HepG2 (cell line): ENCODE measurements around the gene KCNA1. TPM values are rescaled to one million over a fixed set of nuclear protein-coding genes. Genes with fewer than 3 reads are reported as not detected.

Experiments
- ATAC-seq: fragments of 200-7000 bp; cut with Tn5 transposase; 3 replicates; pipeline ENCODE4 v1.9.1; 2020; ENCODE audit warnings: mild to moderate bottlenecking, moderate library complexity
- BruUV-seq: library from RNA; stranded (reverse); fragments of 400-500 nt; replicated peaks from 2 replicates; lab custom pipeline; 2021; lab: Mats Ljungman, UMichigan
- CTCF ChIA-PET: fragments of 300-600 bp; formaldehyde crosslinking; extraction: SDS; loops from one replicate; lab custom pipeline; 2021; ENCODE audit warnings: low total read pairs, inconsistent platforms, low intra/inter-chr PET ratio; lab: Yijun Ruan, JAX
- POLR2A ChIA-PET: fragments of 350-600 bp; sonication (Branson Sonifier 250); formaldehyde crosslinking; loops from one replicate; lab custom pipeline; 2020; ENCODE audit warnings: antibody characterized with exemption, inconsistent platforms; lab: Yijun Ruan, JAX
- DNase-seq: peaks from one replicate; pipeline ENCODE4 v3.0.0-alpha.2; 2015; ENCODE audit warnings: low spot score
- FAIRE-seq: peaks from 3 replicates; lab custom pipeline; 2011; peaks lifted over from hg19 to GRCh38; lab: Jason Lieb, UNC
- H2AFZ ChIP-seq: one replicate; pipeline ENCODE4 v1.6.1; 2011; ENCODE audit warnings: low read length, inconsistent platforms
- H3K27ac ChIP-seq: fragments of 300-600 bp; 3 replicates; pipeline ENCODE4 v1.8.0; 2011; ENCODE audit warnings: mixed run types, mild to moderate bottlenecking, mixed read lengths, low read length, inconsistent platforms; ENCODE audit not compliant: insufficient read depth; ENCODE audit errors: extremely low read length
- H3K27me3 ChIP-seq, 2 experiments: fragments of 200-600 bp in 1 of 2; 2 replicates in 1 of 2; 3 replicates in 1 of 2; pipeline versions ENCODE4 v1.6.0 to v1.8.0; 2011; ENCODE audit warnings: low read length in 2 of 2, mild to moderate bottlenecking in 2 of 2, moderate library complexity in 2 of 2, inconsistent platforms in 1 of 2; ENCODE audit not compliant: insufficient read depth in 2 of 2, control insufficient read depth in 1 of 2
- H3K36me3 ChIP-seq, 2 experiments: fragments of 200-600 bp in 1 of 2; replicated peaks in 1 of 2; 2 replicates in 1 of 2; 3 replicates in 1 of 2; pipeline versions ENCODE4 v1.5.1 to v1.8.0; 2011; ENCODE audit warnings: low read length in 2 of 2, inconsistent platforms in 1 of 2; ENCODE audit not compliant: insufficient read depth in 2 of 2, control insufficient read depth in 1 of 2
- H3K4me1 ChIP-seq: 2 replicates; pipeline ENCODE4 v1.5.1; 2012; ENCODE audit warnings: low read length, inconsistent platforms; ENCODE audit not compliant: insufficient read depth
- H3K4me2 ChIP-seq: 2 replicates; pipeline ENCODE4 v1.6.0; 2011; ENCODE audit warnings: low read depth, low read length, inconsistent platforms
- H3K4me3 ChIP-seq, 3 experiments: fragments of 200-600 bp in 1 of 3; sonication (generic), shearing (Covaris generic) in 1 of 3; replicated peaks in 1 of 3; 2 replicates each; pipeline ENCODE4 v1.5.1; 2011 to 2016; ENCODE audit warnings: low read length in 3 of 3, inconsistent platforms in 2 of 3, low read depth in 2 of 3, mild to moderate bottlenecking in 2 of 3, control low read depth in 1 of 3, mixed read lengths in 1 of 3; ENCODE audit not compliant: insufficient read depth in 1 of 3
- H3K79me2 ChIP-seq: one replicate; pipeline ENCODE4 v1.6.1; 2011; ENCODE audit warnings: low read length, inconsistent platforms; ENCODE audit not compliant: insufficient read depth
- H3K9ac ChIP-seq: 2 replicates; pipeline ENCODE4 v1.6.0; 2011; ENCODE audit warnings: mild to moderate bottlenecking, low read depth, low read length, inconsistent platforms; ENCODE audit not compliant: insufficient read depth
- H3K9me3 ChIP-seq: 2 replicates; pipeline ENCODE4 v1.5.1; 2012; ENCODE audit warnings: mild to moderate bottlenecking, low read length
- H4K20me1 ChIP-seq: 2 replicates; pipeline ENCODE4 v1.6.0; 2011; ENCODE audit warnings: inconsistent platforms, mild to moderate bottlenecking, low read length, moderate library complexity; ENCODE audit not compliant: insufficient read depth
- EZH2 ChIP-seq: conservative IDR thresholded peaks from 2 replicates; pipeline ENCODE4 v1.6.1; 2012; ENCODE audit warnings: mild to moderate bottlenecking, low read depth, low read length, moderate library complexity
- GATAD2A ChIP-seq: IDR thresholded peaks from 2 replicates; pipeline ENCODE4 v1.6.1; 2016
- HMG20A ChIP-seq: IDR thresholded peaks from 2 replicates; pipeline ENCODE4 v1.6.1; 2016; ENCODE audit warnings: borderline replicate concordance
- KLF13 ChIP-seq: sonication (generic); formaldehyde crosslinking; IDR thresholded peaks from 2 replicates; pipeline ENCODE4 v1.4.0; 2020; ENCODE audit warnings: mild to moderate bottlenecking, missing genetic modification reagents
- NBN ChIP-seq: fragments of 450-650 bp; conservative IDR thresholded peaks from 2 replicates; pipeline ENCODE4 v1.6.1; 2017
- NRL ChIP-seq: sonication (generic); formaldehyde crosslinking; IDR thresholded peaks from 2 replicates; pipeline ENCODE4 v1.5.0; 2020; ENCODE audit warnings: missing genetic modification reagents, mild to moderate bottlenecking, moderate library complexity, borderline replicate concordance
- SIN3B ChIP-seq: fragments of 150-350 bp; IDR thresholded peaks from 2 replicates; pipeline ENCODE4 v1.6.1; 2014; ENCODE audit warnings: low read length
- SOX13 ChIP-seq, 3 experiments: fragments of 450-650 bp in 1 of 3; sonication (generic) in 1 of 3; formaldehyde crosslinking in 1 of 3; IDR thresholded peaks in 2 of 3; conservative IDR thresholded peaks in 1 of 3; 2 replicates each; pipeline versions ENCODE4 v1.5.0 to v1.6.1; 2016 to 2020; ENCODE audit warnings: antibody characterized with exemption in 1 of 3, mild to moderate bottlenecking in 1 of 3, missing compliant biosample characterization in 1 of 3, missing genetic modification reagents in 1 of 3, moderate library complexity in 1 of 3
- SUZ12 ChIP-seq: fragments of 150-350 bp; IDR thresholded peaks from 2 replicates; pipeline ENCODE4 v1.6.1; 2014; ENCODE audit warnings: low read depth, low read length
- ZBTB20 ChIP-seq: sonication (generic); formaldehyde crosslinking; IDR thresholded peaks from 2 replicates; pipeline ENCODE4 v1.8.1; 2023; ENCODE audit warnings: missing genetic modification reagents, low read depth, mild to moderate bottlenecking, borderline replicate concordance
- ZNF34 ChIP-seq: sonication (generic); formaldehyde crosslinking; IDR thresholded peaks from 2 replicates; pipeline ENCODE4 v1.4.0; 2020; ENCODE audit warnings: mild to moderate bottlenecking, missing genetic modification reagents, borderline replicate concordance
- ZNF446 ChIP-seq: sonication (generic); formaldehyde crosslinking; IDR thresholded peaks from 2 replicates; pipeline ENCODE4 v1.5.0; 2020; ENCODE audit warnings: mild to moderate bottlenecking, missing genetic modification reagents
- ZNF747 ChIP-seq: sonication (generic); formaldehyde crosslinking; IDR thresholded peaks from 2 replicates; pipeline ENCODE4 v1.8.1; 2023; ENCODE audit warnings: missing genetic modification reagents, mild to moderate bottlenecking, borderline replicate concordance
- ZNF780A ChIP-seq: sonication (generic); formaldehyde crosslinking; IDR thresholded peaks from 2 replicates; pipeline ENCODE4 v1.8.0; 2022; ENCODE audit warnings: mild to moderate bottlenecking, missing genetic modification reagents, moderate library complexity
- ZNF850 ChIP-seq: sonication (generic); formaldehyde crosslinking; conservative IDR thresholded peaks from 2 replicates; pipeline ENCODE4 v1.9.0; 2021; ENCODE audit warnings: mild to moderate bottlenecking, missing genetic modification reagents
- WGBS: methylation state at CpG from one replicate; pipeline ENCODE4 v1.1.6; 2017; ENCODE audit warnings: low lambda C conversion rate; 5-methylcytosine and 5-hydroxymethylcytosine counted together
- in situ Hi-C: cut with HindIII; loops from 2 replicates; pipeline ENCODE4 v1.10.0; 2017; ENCODE audit warnings: low pct_unique_long_range_greater_than_20kb; ENCODE audit not compliant: extremely low pct_ligation_motif_present
- intact Hi-C: fragments of 100-400 bp; cut with micrococcal nuclease; formaldehyde crosslinking; loops from one replicate; pipeline ENCODE4 v1.10.0; 2022; ENCODE audit not compliant: unreplicated experiment
- polyA plus RNA-seq, 8 experiments: library from polyadenylated mRNA; depleted of rRNA in 3 of 8; stranded (reverse) in 7 of 8; unstranded in 1 of 8; fragments of >200 nt; fragmentation: Illumina TruSeq in 4 of 8; extraction: Trizol in 4 of 8; gene quantifications; 2 replicates each; pipeline versions ENCODE4 v1.2.1 to v1.2.3, GENCODE V29; 2011 to 2016; ENCODE audit warnings: low read depth in 4 of 8, missing spikeins in 1 of 8, mixed read lengths in 1 of 8; ENCODE audit not compliant: insufficient read depth in 1 of 8
- total RNA-seq, 5 experiments: library from RNA; depleted of rRNA; stranded (reverse); fragments of >200 nt; fragmentation: Illumina TruSeq; extraction: Trizol; gene quantifications; 2 replicates each; pipeline ENCODE4 v1.2.3, GENCODE V29; 2016; ENCODE audit warnings: low read depth in 1 of 5
- TF ChIP-seq, protein P1 (sequence below): sonication (generic); formaldehyde crosslinking; IDR thresholded peaks from 2 replicates; pipeline ENCODE4 v1.4.0; 2020; ENCODE audit warnings: missing genetic modification reagents, borderline replicate concordance
- TF ChIP-seq, protein P2 (sequence below): sonication (generic); formaldehyde crosslinking; IDR thresholded peaks from 2 replicates; pipeline ENCODE4 v1.4.0; 2020; ENCODE audit warnings: missing genetic modification reagents

The KCNA1 gene
- total and polyA plus RNA-seq, 2 of the 13 experiments (the other 11 are each of a cell fraction or from before 2014, with no cell fraction given) = not detected

DNA sequence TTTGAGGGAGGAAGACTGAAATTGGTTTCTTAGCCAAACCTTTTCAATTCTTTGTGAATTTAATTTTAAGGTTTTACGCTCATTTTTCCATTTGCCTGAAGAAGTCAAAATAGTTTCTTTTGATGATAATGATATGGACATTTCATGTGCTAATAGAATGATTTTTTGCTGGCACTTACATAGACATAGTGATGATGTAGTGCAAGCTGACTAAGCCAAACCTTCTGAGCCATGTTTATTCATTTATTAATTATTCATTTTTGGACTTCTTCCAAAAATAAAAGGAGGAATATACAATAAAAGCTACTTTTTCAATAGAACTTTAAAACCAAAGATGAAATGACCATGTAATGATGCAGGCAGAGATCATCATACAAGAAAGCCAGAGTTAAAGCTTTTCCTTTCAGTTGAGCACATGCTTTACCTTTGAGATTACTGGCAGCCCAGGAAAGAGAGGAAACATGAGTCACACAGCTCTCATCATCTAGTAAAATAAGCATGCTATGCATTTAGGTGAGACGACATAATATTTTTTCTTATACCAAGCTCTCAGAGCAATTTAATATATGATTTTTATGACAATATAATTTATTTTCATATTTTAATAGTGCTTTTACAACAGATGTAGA, 24.8 kb downstream of the KCNA1 start:
- CTCF ChIA-PET = no interaction called here
- DNase-seq = no peak
- no peaks in the 10 kb centered on the region; a peak in 2 of 5 replicates for H3K27me3 ChIP-seq
- no peak overlapping the region for H2AFZ ChIP-seq
- POLR2A ChIA-PET = no interaction called here
- FAIRE-seq = no peak
- WGBS = 9% methylated on average over 2 of the region's 2 CpGs
- no peaks in the 10 kb centered on the region for H3K79me2 ChIP-seq
- H3K4me3 ChIP-seq = no peak overlapping the region
- H3K9ac ChIP-seq = no peak overlapping the region
- ATAC-seq = no peak
- H3K27ac ChIP-seq = no peak overlapping the region
- no peak for TF ChIP-seq ZNF780A (CRISPR knock-in tag)
- TF ChIP-seq SOX13 (IDR thresholded peaks at IDR 0.05) = no peak
- TF ChIP-seq SOX13 (CRISPR knock-in tag; conservative IDR thresholded peaks at IDR 0.05 in 1 of 2, IDR thresholded peaks at IDR 0.05 in 1 of 2) = no peak
- no peak for TF ChIP-seq KLF13 (CRISPR knock-in tag)
- TF ChIP-seq SUZ12 = no peak
- no peak for TF ChIP-seq EZH2
- no peak for TF ChIP-seq ZNF850 (CRISPR knock-in tag)
- TF ChIP-seq ZNF747 (CRISPR knock-in tag) = no peak
- TF ChIP-seq, protein P1, sequence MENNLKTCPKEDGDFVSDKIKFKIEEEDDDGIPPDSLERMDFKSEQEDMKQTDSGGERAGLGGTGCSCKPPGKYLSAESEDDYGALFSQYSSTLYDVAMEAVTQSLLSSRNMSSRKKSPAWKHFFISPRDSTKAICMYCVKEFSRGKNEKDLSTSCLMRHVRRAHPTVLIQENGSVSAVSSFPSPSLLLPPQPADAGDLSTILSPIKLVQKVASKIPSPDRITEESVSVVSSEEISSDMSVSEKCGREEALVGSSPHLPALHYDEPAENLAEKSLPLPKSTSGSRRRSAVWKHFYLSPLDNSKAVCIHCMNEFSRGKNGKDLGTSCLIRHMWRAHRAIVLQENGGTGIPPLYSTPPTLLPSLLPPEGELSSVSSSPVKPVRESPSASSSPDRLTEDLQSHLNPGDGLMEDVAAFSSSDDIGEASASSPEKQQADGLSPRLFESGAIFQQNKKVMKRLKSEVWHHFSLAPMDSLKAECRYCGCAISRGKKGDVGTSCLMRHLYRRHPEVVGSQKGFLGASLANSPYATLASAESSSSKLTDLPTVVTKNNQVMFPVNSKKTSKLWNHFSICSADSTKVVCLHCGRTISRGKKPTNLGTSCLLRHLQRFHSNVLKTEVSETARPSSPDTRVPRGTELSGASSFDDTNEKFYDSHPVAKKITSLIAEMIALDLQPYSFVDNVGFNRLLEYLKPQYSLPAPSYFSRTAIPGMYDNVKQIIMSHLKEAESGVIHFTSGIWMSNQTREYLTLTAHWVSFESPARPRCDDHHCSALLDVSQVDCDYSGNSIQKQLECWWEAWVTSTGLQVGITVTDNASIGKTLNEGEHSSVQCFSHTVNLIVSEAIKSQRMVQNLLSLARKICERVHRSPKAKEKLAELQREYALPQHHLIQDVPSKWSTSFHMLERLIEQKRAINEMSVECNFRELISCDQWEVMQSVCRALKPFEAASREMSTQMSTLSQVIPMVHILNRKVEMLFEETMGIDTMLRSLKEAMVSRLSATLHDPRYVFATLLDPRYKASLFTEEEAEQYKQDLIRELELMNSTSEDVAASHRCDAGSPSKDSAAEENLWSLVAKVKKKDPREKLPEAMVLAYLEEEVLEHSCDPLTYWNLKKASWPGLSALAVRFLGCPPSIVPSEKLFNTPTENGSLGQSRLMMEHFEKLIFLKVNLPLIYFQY (CRISPR knock-in tag) = no peak
- TF ChIP-seq ZNF34 = no peak
- TF ChIP-seq HMG20A = no peak
- TF ChIP-seq ZNF446 (CRISPR knock-in tag) = no peak
- TF ChIP-seq, protein P2, sequence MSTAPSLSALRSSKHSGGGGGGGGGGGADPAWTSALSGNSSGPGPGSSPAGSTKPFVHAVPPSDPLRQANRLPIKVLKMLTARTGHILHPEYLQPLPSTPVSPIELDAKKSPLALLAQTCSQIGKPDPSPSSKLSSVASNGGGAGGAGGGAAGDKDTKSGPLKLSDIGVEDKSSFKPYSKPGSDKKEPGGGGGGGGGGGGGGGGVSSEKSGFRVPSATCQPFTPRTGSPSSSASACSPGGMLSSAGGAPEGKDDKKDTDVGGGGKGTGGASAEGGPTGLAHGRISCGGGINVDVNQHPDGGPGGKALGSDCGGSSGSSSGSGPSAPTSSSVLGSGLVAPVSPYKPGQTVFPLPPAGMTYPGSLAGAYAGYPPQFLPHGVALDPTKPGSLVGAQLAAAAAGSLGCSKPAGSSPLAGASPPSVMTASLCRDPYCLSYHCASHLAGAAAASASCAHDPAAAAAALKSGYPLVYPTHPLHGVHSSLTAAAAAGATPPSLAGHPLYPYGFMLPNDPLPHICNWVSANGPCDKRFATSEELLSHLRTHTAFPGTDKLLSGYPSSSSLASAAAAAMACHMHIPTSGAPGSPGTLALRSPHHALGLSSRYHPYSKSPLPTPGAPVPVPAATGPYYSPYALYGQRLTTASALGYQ (CRISPR knock-in tag) = no peak
- TF ChIP-seq NBN = no peak
- no peak for TF ChIP-seq SIN3B
- TF ChIP-seq NRL (CRISPR knock-in tag) = no peak
- no peak for TF ChIP-seq ZBTB20 (CRISPR knock-in tag)
- no peak for TF ChIP-seq GATAD2A (CRISPR knock-in tag)
- no peak overlapping the region for H3K4me2 ChIP-seq
- intact Hi-C loops (no loop called here), in situ Hi-C loops (no loop called here)
- H3K4me1 ChIP-seq = no peaks in the 10 kb centered on the region
- BruUV-seq = no TSS peak
- H4K20me1 ChIP-seq = no peaks in the 10 kb centered on the region
- no peaks in the 10 kb centered on the region for H3K9me3 ChIP-seq
- H3K36me3 ChIP-seq = no peaks in the 10 kb centered on the region
